ENCODE results near the gene CDK5RAP2.
"Not testable (repeated sequence)": the region's sequence is repeated elsewhere in the genome, so short reads cannot be mapped to it uniquely, and the experiment has no call there.

CDK5RAP2 gene

GRCh38 chr9:120587328-120587727 lies 7.4 kb upstream of the CDK5RAP2 start:
- no peak for DNase-seq

- peak; percentile 16 to 88 for DNase-seq
Measured at GRCh38 chr9:120583958-120584369, 4.0 kb upstream of the CDK5RAP2 start.

GRCh38 chr9:120579139-120580050 lies 572 bp downstream of the CDK5RAP2 start:
- DNase-seq: no peak

GRCh38 chr9:120574473-120574872 lies 5.5 kb downstream of the CDK5RAP2 start:
- DNase-seq: no peak

- no peak for DNase-seq
Measured at GRCh38 chr9:120572472-120572871, 7.5 kb downstream of the CDK5RAP2 start.

GRCh38 chr9:120571443-120572257 lies 8.3 kb downstream of the CDK5RAP2 start:
- no peak for DNase-seq

GRCh38 chr9:120570296-120570695 lies 9.7 kb downstream of the CDK5RAP2 start:
- no peak for DNase-seq

- DNase-seq: no peak
Measured at GRCh38 chr9:120569556-120569955, 10.4 kb downstream of the CDK5RAP2 start.

- no peak for DNase-seq
Measured at GRCh38 chr9:120568816-120569215, 11.2 kb downstream of the CDK5RAP2 start.

- DNase-seq: no peak
Measured at GRCh38 chr9:120567874-120568273, 12.1 kb downstream of the CDK5RAP2 start.

GRCh38 chr9:120567081-120567480 lies 12.9 kb downstream of the CDK5RAP2 start:
- no peak for DNase-seq

GRCh38 chr9:120564589-120564988 lies 15.4 kb downstream of the CDK5RAP2 start:
- no peak for DNase-seq

- no peak for DNase-seq
Measured at GRCh38 chr9:120562861-120563443, 17.0 kb downstream of the CDK5RAP2 start.

- DNase-seq: no peak
Measured at GRCh38 chr9:120561709-120562108, 18.3 kb downstream of the CDK5RAP2 start.

GRCh38 chr9:120559546-120559945 lies 20.4 kb downstream of the CDK5RAP2 start:
- DNase-seq: no peak

GRCh38 chr9:120558454-120558853 lies 21.5 kb downstream of the CDK5RAP2 start:
- DNase-seq: no peak

GRCh38 chr9:120557205-120557604 lies 22.8 kb downstream of the CDK5RAP2 start:
- no peak for DNase-seq

GRCh38 chr9:120556775-120557174 lies 23.2 kb downstream of the CDK5RAP2 start:
- peak in 1 of 2 donors; percentile 7 for DNase-seq

GRCh38 chr9:120555839-120556238 lies 24.1 kb downstream of the CDK5RAP2 start:
- peak in 1 of 2 donors; percentile 49 for DNase-seq

- DNase-seq: not testable (repeated sequence)
Measured at GRCh38 chr9:120552210-120552704, 27.7 kb downstream of the CDK5RAP2 start.

GRCh38 chr9:120545701-120546550 lies 34.0 kb downstream of the CDK5RAP2 start:
- DNase-seq: no peak

- no peak for DNase-seq
Measured at GRCh38 chr9:120544441-120544840, 35.5 kb downstream of the CDK5RAP2 start.

Measured in bone marrow (tissue), 2 donors.